Breast epithelium (tissue), 3 donors: ENCODE measurements around the gene TMA16.

ENCODE experiments used
- POLR2A ChIP-seq: fragments of 450-650 bp; IDR thresholded peaks from one replicate; pipeline ENCODE4 v1.6.1; 2016; ENCODE audit warnings: antibody characterized with exemption, mild to moderate bottlenecking, moderate library complexity
- TF ChIP-seq, protein P1 (sequence below), 3 donors: fragments of 450-650 bp; IDR thresholded peaks; one replicate each; pipeline ENCODE4 v1.5.1; 2016 to 2017; ENCODE audit warnings: antibody characterized with exemption in 3 of 3, mild to moderate bottlenecking in 3 of 3, moderate library complexity in 3 of 3

DNA sequence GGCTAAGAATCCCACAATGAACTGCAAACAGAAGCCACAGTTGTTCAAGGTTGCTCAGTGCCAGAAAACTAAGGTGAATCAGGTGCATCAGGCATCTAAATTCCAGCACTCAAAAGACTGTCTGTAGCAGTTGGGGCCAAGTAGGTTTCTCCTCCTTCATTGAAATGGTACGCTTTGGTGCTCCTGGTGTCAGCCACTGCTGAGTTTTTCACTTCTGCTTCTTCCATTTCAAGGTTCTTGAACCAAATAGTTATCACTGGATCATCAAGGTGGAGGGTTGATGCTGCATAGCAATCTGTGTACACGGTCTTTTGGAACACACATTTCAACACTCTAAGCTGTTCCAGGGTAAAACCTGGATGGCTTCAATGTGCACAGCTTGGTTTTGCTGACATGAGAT is 74.4 kb downstream of the TMA16 start:
- no peak for TF ChIP-seq POLR2A
- TF ChIP-seq, protein P1, sequence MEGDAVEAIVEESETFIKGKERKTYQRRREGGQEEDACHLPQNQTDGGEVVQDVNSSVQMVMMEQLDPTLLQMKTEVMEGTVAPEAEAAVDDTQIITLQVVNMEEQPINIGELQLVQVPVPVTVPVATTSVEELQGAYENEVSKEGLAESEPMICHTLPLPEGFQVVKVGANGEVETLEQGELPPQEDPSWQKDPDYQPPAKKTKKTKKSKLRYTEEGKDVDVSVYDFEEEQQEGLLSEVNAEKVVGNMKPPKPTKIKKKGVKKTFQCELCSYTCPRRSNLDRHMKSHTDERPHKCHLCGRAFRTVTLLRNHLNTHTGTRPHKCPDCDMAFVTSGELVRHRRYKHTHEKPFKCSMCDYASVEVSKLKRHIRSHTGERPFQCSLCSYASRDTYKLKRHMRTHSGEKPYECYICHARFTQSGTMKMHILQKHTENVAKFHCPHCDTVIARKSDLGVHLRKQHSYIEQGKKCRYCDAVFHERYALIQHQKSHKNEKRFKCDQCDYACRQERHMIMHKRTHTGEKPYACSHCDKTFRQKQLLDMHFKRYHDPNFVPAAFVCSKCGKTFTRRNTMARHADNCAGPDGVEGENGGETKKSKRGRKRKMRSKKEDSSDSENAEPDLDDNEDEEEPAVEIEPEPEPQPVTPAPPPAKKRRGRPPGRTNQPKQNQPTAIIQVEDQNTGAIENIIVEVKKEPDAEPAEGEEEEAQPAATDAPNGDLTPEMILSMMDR (IDR thresholded peaks at IDR 0.05): no peak
